ENCODE results near the gene DNAH17.

DNA sequence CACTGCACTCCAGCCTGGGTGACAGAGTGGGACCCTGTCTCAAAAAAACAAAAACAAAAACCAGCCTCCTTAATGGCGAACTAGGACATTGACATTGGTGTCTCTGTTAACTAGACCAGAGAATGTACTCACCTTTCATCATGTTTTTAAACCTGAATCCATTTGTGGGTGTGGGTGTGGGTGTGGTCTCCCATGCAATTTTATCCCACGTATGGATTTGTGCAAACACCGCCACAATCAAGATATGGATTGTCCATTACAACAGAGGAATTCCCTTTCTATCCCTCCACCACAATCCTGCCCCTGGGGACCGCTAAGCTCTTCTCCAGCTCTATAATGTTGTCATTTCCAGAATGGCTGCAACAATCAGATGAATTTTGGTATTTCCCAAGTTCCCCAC is 49.9 kb downstream of the DNAH17 start:
- TF ChIP-seq, protein P1, sequence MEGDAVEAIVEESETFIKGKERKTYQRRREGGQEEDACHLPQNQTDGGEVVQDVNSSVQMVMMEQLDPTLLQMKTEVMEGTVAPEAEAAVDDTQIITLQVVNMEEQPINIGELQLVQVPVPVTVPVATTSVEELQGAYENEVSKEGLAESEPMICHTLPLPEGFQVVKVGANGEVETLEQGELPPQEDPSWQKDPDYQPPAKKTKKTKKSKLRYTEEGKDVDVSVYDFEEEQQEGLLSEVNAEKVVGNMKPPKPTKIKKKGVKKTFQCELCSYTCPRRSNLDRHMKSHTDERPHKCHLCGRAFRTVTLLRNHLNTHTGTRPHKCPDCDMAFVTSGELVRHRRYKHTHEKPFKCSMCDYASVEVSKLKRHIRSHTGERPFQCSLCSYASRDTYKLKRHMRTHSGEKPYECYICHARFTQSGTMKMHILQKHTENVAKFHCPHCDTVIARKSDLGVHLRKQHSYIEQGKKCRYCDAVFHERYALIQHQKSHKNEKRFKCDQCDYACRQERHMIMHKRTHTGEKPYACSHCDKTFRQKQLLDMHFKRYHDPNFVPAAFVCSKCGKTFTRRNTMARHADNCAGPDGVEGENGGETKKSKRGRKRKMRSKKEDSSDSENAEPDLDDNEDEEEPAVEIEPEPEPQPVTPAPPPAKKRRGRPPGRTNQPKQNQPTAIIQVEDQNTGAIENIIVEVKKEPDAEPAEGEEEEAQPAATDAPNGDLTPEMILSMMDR (IDR thresholded peaks at IDR 0.05), result no peak
- TF ChIP-seq EZH2 (IDR thresholded peaks at IDR 0.05; ENCODE audit: borderline replicate concordance, insufficient read depth, low read depth, low read length, poor library complexity, severe bottlenecking), result no peak
